H1 (cell line): ENCODE results near the gene SARNP. TPM values are rescaled to one million over a fixed set of nuclear protein-coding genes. Genes with fewer than 3 reads are reported as not detected.

Experiments used
- CEBPB ChIP-seq: IDR thresholded peaks from 2 replicates; pipeline ENCODE4 v1.6.1; 2012; ENCODE audit warnings: low read depth, low read length
- CREB1 ChIP-seq: IDR thresholded peaks from 2 replicates; pipeline ENCODE4 v1.6.1; 2012; ENCODE audit warnings: inconsistent platforms
- EGR1 ChIP-seq: IDR thresholded peaks from 2 replicates; pipeline ENCODE4 v1.6.1; 2011; ENCODE audit warnings: low read depth, low read length, borderline replicate concordance
- TEAD4 ChIP-seq: IDR thresholded peaks from 2 replicates; pipeline ENCODE4 v1.6.1; 2012; ENCODE audit warnings: low read depth, low read length, inconsistent platforms, mixed read lengths
- polyA plus RNA-seq, 7 experiments: library from polyadenylated mRNA; depleted of rRNA in 3 of 7; stranded (reverse) in 5 of 7; unstranded in 2 of 7; fragments of >200 nt in 5 of 7; fragments of 200-250 nt in 2 of 7; gene quantifications; 1 replicate in 5 of 7; 2 replicates in 1 of 7; 4 replicates in 1 of 7; pipeline versions ENCODE4 v1.2.1 to v1.2.3, GENCODE V29; 2011 to 2013; ENCODE audit warnings: missing spikeins in 2 of 7, mixed read lengths in 2 of 7
- total RNA-seq: library from RNA; stranded (reverse); fragmentation: NEBNext Ultra II Directional; extraction: Animal tissue kit (Norgen Biotek cat#: 25700); gene quantifications from 2 replicates; pipeline ENCODE4 v1.2.1, GENCODE V29; 2021

SARNP gene
- total and polyA plus RNA-seq, 2 of the 8 experiments (the other 6 are each of a cell fraction or from before 2014, with no cell fraction given), result 114 to 226 TPM

DNA sequence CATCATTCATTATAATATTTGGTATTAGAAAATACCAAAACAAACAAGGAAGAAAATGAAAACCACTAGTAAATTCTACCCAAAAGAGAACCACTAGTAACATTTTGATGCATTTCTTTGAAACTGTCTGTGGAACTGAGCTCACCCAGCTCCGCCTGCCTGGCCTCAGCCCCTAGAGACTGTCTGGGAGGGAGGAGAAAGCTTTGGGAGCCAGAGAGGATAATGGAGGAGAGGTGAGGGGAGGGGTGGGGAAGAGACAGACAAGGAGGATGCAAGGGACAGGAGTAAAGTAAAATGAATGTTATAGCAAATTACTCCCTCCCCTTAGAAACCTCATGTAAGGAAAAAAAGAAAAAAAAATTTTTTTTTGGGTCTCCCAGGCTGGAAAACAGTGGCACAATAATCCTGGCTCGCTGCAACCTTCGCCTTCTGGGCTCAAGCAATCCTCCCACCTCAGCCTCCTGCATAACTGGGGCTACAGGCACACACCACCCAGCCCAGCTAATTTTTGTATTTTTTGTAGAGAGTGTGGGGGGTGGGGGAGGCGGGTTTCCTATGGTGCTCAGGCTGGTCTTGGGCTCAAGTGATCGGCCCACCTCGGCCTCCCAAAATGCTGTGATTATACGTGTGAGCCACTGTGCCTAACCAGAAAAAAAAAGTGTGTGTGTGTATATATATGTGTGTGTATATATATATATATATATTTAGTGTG is 28.4 kb upstream of the SARNP start (continued):
- TF ChIP-seq TEAD4 (no peak), EGR1 (no peak), CREB1 (no peak), CEBPB (no peak)
